Measurements from ENCODE around the gene CABLES1. TPM values are rescaled to one million over a fixed set of nuclear protein-coding genes. Genes with fewer than 3 reads are reported as not detected.

The CABLES1 gene
- total RNA-seq, 2 experiments from 2014 or later, result not detected

GRCh38 chr18:23227726-23228070, 92.4 kb downstream of the CABLES1 start:
- Histone ChIP-seq H3K4me1 (ENCODE audit: insufficient read depth, low read length) (peaks cover 25% of the 10 kb centered on the region), H3K27me3 (ENCODE audit: control insufficient read depth in 1 of 2, insufficient read depth in 2 of 2, low read length in 2 of 2) (no peaks in the 10 kb centered on the region), H3K36me3 (ENCODE audit: insufficient read depth, low read length) (no peaks in the 10 kb centered on the region), H3K9me3 (ENCODE audit: control insufficient read depth in 1 of 2, insufficient read depth in 1 of 2, low read length in 2 of 2) (no peaks in the 10 kb centered on the region), H3K27ac (ENCODE audit: low read depth in 1 of 2, low read length in 2 of 2) (no peak overlapping the region), H3K4me3 (ENCODE audit: low read length) (no peak overlapping the region)
- Mint-ChIP-seq H3K27ac (no peak overlapping the region), H3K27me3 (no peaks in the 10 kb centered on the region), H3K9me3 (no peaks in the 10 kb centered on the region), H3K36me3 (ENCODE audit: low read depth) (no peaks in the 10 kb centered on the region), H3K4me1 (ENCODE audit: low read depth) (peaks cover 36% of the 10 kb centered on the region), H3K4me3 (no peak overlapping the region)
- intact Hi-C loops (cut with DNase I, micrococcal nuclease), result no loop called here
- ChIA-PET CTCF (no interaction called here), POLR2A (no interaction called here)
- DNase-seq (no peak), ATAC-seq (ENCODE audit: poor library complexity) (no peak)
- TF ChIP-seq, protein P1, sequence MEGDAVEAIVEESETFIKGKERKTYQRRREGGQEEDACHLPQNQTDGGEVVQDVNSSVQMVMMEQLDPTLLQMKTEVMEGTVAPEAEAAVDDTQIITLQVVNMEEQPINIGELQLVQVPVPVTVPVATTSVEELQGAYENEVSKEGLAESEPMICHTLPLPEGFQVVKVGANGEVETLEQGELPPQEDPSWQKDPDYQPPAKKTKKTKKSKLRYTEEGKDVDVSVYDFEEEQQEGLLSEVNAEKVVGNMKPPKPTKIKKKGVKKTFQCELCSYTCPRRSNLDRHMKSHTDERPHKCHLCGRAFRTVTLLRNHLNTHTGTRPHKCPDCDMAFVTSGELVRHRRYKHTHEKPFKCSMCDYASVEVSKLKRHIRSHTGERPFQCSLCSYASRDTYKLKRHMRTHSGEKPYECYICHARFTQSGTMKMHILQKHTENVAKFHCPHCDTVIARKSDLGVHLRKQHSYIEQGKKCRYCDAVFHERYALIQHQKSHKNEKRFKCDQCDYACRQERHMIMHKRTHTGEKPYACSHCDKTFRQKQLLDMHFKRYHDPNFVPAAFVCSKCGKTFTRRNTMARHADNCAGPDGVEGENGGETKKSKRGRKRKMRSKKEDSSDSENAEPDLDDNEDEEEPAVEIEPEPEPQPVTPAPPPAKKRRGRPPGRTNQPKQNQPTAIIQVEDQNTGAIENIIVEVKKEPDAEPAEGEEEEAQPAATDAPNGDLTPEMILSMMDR (IDR thresholded peaks at IDR 0.05), result no peak

DNA sequence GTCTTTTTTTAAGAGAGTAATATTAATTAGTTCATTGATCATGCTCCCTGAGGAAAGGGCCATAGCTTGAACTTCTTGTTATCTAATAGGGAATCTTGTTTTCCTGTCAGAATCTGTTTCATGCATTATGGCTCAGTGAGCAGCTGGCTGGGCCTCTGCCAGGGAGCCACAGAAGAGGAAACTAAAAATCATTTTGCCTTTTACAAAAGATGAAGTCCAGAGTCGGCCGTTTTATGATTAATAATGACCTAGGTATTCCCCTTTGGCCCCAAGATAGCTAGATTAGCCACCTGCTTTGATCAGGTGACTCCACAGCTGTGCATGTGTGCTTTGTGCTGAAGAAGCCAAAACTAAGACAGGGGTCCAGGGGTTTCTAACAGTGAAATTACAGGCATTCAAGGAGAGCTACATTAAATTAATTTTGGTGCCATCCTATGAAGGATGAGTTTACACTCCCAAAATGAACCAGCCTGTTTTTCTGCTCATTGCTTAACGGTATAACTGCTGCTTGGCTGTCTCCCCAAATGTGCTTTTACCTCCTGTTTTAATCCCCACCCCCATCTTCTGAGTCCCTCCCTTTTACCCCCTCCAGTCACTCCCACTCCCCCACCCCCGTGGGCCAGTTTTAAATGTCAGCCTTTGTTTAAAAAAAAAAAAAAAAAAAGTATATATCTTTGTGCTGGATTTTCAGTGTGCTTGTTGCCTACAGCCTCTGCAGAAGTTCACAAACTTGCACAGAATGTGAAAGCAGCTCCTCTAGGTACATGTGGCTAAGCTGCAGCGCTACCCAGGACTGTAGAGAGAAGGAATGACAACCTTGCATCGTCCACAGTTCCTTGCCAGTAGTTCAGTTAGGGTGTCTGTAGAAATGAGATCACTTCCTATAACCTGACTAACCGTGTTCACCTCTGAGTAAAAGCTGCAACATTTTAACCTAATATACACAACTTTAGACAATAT, 93.1 kb downstream of the CABLES1 start:
- H3K27ac Mint-ChIP-seq, result peak overlapping the region; percentile 52
- H3K4me3 ChIP-seq (ENCODE audit: low read length), result no peak overlapping the region
- H3K27ac ChIP-seq (ENCODE audit: low read depth in 1 of 2, low read length in 2 of 2), result no peak overlapping the region
- no peaks in the 10 kb centered on the region for H3K27me3 ChIP-seq (ENCODE audit: control insufficient read depth in 1 of 2, insufficient read depth in 2 of 2, low read length in 2 of 2)
- no peaks in the 10 kb centered on the region for H3K9me3 Mint-ChIP-seq
- ATAC-seq (ENCODE audit: poor library complexity) (peak; percentile 37), DNase-seq (peak in 4 of 14 experiments; percentile 11 to 43 (median 27))
- ChIA-PET POLR2A (interaction anchor here (1.1 kb wide), 1 partner anchor 12 kb away, joined by 3 read pairs; no protein-coding TSS in a partner anchor), CTCF (no interaction called here)
- H3K36me3 Mint-ChIP-seq (ENCODE audit: low read depth), result no peaks in the 10 kb centered on the region
- TF ChIP-seq, protein P1 (IDR thresholded peaks at IDR 0.05), result no peak
- intact Hi-C loops (cut with DNase I, micrococcal nuclease), result no loop called here
- no peaks in the 10 kb centered on the region for H3K36me3 ChIP-seq (ENCODE audit: insufficient read depth, low read length)
- no peaks in the 10 kb centered on the region for H3K27me3 Mint-ChIP-seq
- H3K4me1 Mint-ChIP-seq (ENCODE audit: low read depth), result peaks cover 36% of the 10 kb centered on the region
- H3K9me3 ChIP-seq (ENCODE audit: control insufficient read depth in 1 of 2, insufficient read depth in 1 of 2, low read length in 2 of 2), result no peaks in the 10 kb centered on the region
- peaks cover 25% of the 10 kb centered on the region for H3K4me1 ChIP-seq (ENCODE audit: insufficient read depth, low read length)
- no peak overlapping the region for H3K4me3 Mint-ChIP-seq

- Histone ChIP-seq H3K4me3 (ENCODE audit: low read length) (no peak overlapping the region), H3K27me3 (ENCODE audit: control insufficient read depth in 1 of 2, insufficient read depth in 2 of 2, low read length in 2 of 2) (no peaks in the 10 kb centered on the region), H3K36me3 (ENCODE audit: insufficient read depth, low read length) (no peaks in the 10 kb centered on the region), H3K4me1 (ENCODE audit: insufficient read depth, low read length) (peaks cover 25% of the 10 kb centered on the region), H3K27ac (ENCODE audit: low read depth in 1 of 2, low read length in 2 of 2) (no peak overlapping the region), H3K9me3 (ENCODE audit: control insufficient read depth in 1 of 2, insufficient read depth in 1 of 2, low read length in 2 of 2) (no peaks in the 10 kb centered on the region)
- no peak for ATAC-seq (ENCODE audit: poor library complexity)
- H3K9me3 Mint-ChIP-seq, result no peaks in the 10 kb centered on the region
- TF ChIP-seq, protein P1 (IDR thresholded peaks at IDR 0.05), result no peak
- no peaks in the 10 kb centered on the region for H3K36me3 Mint-ChIP-seq (ENCODE audit: low read depth)
- H3K27me3 Mint-ChIP-seq, result no peaks in the 10 kb centered on the region
- intact Hi-C loops (cut with DNase I, micrococcal nuclease), result no loop called here
- H3K27ac Mint-ChIP-seq, result no peak overlapping the region
- ChIA-PET CTCF (no interaction called here), POLR2A (interaction anchor here (1.1 kb wide), 1 partner anchor 11 kb away, joined by 3 read pairs; no protein-coding TSS in a partner anchor)
- DNase-seq, result no peak
- no peak overlapping the region for H3K4me3 Mint-ChIP-seq
- H3K4me1 Mint-ChIP-seq (ENCODE audit: low read depth), result peaks cover 36% of the 10 kb centered on the region
Observed at GRCh38 chr18:23229472-23229871, 94.2 kb downstream of the CABLES1 start.
